Stimulated activated CD4-positive, alpha-beta T cell treated with anti-CD3 and anti-CD28 coated beads, Interleukin-15, amount 100 ng/mL, for 24 hours (primary cell): ENCODE data around the gene ZBTB20.

Source experiments
- DNase-seq: peaks from one replicate; pipeline ENCODE4 v3.0.0-alpha.2; 2020

The ZBTB20 gene

DNA sequence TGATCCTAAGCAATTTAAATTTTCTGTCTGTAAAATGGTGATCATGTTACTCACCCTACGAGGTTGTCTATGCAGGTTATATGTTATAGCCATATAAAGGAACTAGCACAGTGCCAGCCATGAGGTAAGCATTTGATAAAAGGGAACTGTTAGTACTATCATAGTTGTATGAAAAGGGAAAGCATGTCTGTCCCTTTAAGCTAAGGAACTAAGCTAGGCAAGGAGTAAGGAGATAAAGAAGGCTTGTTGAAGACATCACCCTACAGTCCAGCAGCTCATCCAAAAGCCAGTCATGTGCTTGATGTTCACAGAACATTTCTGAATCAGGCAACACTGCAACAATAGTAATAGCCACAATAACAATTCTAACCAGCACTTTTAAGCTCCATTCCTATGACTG is 243.9 kb downstream of the ZBTB20 start:
- no peak for DNase-seq

DNA sequence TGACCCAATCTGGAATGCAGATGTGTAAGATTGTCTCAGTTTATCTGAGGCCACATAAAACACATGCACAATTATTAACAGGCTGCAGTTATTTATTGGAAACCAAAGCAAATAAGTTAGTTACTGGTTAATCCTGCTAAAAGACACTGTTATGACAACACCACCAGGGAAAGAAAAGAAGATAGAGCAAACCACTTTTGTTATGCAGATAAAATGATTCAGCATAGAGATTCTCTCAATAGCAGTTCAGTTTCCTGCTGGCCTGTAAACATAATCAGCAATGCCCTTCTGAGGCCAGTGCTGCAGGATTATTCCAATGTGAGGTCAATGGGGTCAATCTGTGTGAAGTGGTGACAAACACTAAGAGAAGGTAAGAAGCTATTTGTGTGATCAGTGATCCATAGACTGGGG is 244.4 kb downstream of the ZBTB20 start:
- no peak for DNase-seq

DNA sequence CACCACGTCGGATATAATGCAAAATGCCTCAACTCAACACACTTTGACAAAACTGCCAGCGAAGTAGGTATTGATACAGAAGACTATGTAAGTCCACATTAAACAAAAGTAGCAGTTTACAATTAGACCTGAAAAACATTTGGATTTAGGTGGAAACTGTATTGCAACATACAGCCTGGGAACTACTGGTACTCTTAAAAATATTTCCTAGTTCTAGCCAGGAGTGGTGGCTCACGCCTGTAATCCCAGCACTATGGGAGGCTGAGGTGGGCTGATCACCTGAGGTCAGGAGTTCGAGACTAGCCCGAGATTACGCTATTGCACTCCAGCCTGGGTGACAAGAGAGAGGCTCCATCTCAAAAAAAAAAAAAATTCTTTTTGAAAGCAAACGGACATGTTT is 246.2 kb downstream of the ZBTB20 start:
- no peak for DNase-seq

DNA sequence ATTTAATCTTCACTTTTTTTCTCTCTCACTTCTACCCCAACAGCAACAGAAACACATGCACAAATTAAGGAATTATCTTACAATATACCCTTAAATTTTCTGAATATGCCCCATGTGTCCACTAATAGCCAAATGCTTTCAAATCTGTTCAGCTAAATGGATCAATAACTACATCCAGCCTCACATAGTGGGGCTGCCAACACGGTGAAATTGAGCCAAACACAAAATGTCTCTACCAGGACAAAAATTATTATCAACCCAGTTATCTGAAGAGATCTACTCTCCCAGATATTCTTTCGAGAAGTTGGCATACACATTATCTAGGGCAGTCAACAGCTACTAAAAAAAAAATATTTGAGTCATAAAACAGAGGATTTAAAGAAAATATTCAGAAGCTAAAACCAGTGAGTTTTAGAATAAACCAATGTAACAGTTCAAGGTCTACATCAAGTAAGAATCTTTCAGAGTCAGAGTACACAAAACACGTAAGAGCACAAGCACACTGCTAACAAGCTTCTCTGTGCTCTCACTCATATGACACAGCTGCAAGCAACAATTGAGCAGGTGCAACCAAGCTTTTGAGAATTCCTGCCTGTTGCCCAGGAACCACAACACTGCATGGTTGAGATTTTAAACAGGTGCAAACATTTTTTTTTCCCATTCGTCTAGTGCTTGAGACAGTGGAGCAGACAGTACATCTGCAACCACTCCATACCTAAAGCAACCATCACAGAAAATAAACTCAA is 247.7 kb downstream of the ZBTB20 start:
- DNase-seq, result no peak

DNA sequence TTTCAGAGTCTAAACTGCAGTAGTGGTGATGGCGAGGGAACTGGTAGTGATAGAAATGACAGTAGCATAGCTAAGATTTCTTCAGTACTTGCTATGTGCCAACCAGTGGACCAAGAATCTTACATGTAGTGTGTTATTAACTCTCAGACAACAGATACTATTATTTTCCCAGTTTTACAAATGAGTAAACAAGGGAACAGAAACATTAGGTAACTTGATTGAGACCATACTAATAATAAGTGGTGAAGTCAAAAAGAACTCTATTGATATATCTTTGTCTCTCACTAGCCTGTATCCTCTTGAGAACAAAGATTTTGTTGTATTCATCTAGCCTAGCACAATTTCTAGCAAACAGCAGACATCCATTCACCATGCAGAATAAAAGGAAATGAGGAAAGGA is 250.1 kb downstream of the ZBTB20 start:
- DNase-seq, result no peak

DNA sequence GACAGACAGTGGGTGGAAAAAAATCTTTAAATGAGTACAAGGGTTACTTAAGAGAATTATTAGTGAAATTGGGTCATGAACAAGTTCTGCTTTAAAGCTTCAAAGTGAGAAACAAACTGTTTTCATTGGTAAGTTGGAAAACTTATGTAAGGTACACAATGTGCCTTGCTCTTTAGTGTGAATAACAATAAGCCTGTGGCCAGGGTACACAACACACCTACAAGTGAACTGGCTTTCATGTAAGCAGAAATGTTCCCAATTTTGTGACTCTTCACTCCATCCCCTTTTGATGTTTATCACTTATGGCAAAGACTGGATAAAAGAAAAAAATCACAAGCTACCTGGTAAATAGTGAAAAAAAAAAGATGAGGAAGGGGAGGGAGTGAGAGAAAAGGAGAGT is 253.7 kb downstream of the ZBTB20 start:
- DNase-seq, result no peak

DNA sequence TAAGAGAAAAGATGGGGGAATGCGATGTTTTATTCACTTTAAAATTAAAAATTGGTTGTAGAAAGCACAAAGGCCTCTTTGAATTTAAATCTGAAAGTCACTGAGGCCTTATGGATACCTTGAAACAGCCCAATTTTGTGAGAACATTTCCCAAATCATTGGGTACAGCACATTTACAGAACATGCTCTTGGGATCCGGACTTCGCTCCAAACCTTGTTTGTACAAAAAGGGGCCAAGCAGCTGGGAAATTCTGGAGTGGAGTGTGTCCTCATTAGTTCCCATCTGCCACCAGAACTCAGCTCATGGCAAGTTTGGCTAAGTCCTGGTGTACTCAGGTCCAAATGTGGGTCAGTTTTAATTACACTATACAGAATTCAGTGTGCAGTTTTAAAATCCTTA is 254.2 kb downstream of the ZBTB20 start:
- DNase-seq, result no peak

DNA sequence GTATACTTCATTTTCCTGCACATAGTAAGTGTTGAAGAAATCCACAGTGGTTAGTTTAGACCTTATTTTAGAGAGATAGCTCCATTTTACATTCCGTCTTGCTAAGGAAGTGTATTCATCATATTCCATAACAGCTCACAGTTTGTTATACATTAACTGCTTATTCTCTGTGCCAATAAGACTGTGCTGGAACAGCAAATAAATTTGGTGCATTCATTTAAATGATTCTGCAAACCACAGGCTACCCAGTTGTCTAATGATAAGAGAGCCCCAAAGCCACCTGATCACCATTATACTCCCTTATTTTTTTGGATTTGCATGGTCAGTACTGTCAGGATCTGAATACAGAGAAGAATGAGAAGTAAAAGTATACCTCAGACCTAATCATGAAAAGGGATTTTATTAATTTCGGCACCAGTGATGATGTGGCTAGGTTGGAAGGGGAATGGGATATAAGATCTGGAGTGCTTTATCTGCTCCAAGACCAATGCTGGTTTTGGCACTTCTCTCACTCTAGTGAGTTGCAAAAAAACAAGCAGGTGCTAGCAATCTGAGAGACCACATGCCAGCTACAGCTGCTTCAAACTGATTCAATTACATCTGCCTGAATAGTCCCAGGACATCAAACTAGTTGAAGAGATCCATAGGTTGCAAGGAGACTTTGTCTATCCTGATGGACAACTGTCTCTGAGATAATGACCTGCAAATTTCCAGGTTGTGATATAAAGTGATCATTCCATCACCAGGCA is 254.8 kb downstream of the ZBTB20 start:
- DNase-seq, result no peak

DNA sequence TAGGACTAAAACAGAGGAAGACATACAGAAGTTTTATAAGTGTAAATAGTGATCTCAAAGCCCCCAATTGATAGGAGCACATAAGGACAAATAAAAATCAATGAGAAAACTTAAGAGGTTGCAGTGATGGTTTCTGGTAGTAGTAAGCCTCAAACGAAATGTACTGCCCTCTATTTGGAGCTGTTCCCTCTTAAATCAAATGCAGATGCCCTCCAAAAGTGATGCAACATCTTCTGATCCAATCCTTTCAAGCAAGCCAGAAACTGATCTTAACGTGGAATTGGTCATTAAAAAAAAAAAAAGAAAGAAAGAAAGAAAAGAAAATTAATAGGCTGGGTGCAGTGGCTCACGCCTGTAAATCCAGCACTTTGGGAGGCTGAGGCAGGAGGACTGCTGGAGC is 259.3 kb downstream of the ZBTB20 start:
- no peak for DNase-seq

DNA sequence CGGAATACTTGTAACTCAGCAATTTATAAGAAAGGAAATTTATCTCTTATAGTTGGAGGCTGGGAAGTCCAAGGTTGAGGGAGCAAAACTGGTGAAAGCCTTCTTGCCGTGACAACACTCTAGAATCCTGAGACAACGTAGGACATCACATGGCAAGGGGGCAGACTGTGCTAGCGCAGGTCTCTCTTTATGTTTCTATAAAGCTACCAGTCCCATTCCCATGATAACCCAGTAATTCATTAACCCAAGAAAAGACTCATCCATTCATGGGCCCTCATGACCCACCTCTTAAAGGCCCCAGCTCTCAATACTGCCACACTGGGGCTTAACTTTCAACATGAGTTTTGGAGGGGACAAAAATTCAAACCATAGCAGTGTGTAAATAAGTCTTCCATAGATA is 260.2 kb downstream of the ZBTB20 start:
- no peak for DNase-seq

DNA sequence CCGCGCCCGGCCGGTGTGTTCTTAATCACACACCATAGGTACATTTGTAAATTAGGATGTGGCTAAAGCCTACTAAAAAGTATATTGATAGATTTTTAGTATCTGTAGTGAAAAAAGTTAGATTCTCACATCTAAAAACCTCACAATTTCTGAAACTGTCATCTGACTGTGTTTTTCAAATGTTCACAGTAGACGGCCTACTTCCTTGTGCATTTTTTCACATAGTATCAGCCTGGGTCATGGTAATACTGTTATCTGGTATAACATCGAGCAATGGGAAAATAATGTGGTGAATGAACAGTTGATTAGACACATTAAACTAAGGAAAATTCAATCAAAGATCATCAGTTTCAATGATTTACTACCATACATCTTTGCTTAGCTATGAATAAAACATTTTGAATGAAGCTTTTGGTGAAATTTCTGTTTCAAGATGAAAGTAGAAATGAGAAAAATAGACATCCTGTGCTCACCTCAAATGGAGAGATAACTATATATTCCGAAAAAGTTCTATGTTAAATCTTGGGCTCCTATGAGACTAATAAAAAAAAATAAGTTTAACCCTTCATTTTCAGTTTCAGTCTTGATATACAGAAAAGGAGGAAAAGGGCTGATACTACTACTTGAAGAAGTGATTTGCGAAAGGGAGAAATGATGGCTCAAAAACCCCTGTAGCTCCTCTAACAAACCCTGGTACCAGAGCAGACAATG is 262.7 kb downstream of the ZBTB20 start:
- no peak for DNase-seq

DNA sequence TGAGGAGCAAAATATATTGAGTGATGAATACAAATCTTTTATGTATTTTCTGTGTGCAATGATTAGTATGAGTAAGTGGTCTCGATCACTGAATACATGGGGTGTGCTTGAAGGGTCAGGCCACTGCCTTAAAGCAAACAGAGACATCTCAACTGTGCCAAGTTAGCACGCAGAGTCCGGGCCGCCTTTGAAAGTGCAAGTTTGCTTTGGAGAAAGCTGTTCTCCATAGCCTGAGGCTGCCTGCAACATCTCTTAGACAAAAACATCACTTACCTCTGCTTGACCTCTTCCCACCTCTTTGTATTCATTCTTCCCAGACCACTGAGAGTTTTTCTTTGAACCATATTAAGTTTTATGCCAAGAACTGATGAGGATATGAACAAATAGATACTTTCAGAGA is 267.0 kb downstream of the ZBTB20 start:
- no peak for DNase-seq

DNA sequence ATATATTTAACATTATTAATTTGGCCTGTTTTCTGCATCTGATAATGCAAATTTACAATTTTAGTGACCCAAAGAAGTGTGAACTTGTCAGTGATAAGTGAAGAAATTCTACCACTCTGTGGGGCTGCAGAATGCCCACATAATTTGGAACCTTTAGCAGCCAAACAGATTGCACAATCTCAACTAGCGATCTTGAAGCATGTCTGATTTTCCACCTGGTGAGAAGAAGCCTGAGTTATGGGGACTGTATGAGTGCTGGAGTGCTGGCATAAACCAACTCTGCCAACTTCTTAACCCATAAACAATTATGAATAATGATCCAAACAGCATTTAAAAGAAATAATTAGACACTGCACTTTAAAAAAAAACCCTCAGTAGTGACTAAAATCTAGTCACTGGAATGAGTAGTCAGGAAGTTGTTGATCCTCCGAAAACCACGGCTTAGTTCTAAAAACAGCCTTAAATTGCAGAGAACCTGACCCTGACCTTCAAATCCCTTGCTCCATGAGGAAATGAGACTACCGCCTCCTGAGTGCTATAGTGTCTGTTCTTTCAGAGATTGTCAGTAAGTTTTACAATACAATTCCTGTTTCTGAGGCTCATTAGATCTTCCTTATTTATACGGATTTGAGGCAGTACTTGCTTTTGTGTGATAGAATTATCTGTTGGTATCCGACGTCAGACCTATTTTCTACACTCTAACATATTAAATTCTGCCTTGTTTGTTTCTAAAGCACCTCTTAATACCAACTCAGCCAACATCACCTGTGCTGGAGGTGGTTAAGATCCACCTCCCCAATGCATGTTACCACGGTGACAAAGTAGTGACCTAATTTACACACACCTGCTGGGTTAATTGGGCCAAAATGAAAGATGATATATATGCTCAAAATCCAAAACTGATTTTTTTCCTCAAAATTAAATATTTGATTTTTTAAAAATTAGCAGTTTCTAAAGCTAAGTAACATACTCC is 267.7 kb downstream of the ZBTB20 start:
- no peak for DNase-seq

DNA sequence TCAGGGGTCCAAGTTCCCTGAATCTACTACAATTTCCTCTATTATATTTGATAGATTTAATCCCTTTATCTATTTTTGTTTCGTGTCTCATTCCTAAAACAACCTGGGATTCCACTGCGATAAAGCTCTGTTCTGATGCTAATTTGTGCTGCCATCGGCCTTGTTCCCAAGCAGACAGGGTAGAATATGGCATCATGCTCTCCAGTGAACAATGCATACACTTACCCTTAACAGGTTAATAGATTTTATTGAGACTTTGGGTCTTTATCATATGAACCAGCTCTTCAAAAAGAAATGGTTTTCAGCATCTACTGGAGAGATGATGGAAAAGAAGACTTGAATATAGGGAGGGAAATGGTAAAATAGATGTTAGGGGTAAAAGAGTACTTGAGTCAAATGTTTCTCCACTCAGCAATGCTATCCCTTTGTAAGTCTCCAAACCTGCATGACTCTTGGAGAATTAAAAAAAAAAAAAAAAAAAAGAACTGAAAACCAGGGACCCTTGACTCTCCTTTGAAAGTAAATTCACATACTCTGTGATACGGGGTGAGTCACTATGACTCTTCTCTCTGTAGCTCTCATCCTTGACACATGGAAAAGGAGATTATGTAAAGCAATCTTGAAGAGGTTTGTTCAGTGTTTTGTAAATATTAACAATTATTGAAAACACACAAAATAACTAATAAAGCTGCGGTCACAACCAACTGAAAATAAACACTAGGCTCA is 268.8 kb downstream of the ZBTB20 start:
- no peak for DNase-seq

DNA sequence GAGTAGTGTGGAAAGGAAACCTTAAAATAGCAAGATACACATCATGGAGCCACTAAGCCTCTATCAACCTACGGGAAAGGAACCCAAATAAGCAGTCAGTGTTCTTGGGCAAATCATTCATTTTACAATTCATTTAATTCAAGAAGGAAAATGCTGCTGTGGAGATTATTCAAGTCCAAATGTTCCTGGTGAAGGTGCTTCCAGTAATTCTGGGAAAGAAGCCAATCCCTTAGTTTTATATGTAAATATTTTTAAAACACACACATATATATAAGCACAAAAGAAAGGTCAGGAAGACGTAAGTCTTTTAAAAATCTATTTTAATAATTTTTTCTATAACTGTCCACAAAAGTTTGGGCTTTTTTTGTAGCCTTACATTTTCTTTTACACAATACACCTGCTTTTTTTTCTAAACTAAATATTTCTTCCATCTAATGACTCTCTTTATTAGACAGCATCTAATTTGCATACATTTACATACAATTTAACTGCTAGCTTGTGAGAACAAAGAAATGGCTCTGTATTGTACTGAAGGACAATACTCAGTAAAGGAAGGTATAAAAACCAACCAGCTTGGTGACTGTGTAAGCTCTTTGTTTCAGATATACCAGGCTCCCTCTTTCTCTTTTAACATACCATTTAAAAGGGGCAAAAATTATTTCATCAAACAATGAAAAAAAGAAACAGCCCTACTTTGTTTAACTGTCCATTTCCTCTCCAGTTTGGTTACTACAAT is 269.5 kb downstream of the ZBTB20 start:
- DNase-seq, result no peak

DNA sequence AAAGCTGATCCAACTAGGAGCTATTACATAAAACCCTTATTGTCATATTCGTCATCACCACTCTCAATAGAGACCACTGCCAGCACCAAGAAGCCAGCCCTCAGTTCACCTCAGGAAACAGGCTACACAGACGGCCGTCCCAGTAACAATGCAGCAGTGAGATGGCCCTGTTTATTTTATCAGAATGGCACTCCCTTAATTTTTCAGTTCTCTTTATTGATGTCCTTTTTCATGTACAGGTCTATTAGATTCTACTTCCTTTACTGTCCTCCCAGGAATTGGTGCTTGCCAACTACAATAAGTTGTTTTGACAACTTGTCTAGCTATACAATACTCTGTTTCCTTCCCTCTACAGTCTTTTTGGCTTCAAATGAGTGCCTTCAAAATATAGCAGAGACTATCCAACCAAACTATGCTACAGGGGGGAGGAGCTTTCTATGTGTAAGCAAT is 272.5 kb downstream of the ZBTB20 start:
- no peak for DNase-seq

DNA sequence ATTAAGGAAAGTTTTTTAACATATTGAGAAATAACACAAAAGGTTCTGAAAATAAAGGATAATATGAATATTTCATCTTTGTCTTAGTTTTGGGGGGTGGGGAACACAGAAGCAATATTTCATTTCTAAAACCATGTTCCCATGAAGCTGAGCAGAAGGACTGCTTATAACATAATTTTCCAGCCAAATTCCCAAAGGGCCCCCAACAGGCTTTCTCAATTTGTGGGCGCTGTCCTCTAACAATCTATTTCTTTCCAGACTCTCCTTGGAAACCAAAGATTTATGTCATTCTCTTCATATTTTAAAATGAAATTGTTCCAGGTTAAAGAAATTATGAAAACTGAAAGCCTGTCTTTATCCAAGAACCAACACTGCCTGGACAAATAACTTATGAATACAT is 273.5 kb downstream of the ZBTB20 start:
- DNase-seq, result no peak

DNA sequence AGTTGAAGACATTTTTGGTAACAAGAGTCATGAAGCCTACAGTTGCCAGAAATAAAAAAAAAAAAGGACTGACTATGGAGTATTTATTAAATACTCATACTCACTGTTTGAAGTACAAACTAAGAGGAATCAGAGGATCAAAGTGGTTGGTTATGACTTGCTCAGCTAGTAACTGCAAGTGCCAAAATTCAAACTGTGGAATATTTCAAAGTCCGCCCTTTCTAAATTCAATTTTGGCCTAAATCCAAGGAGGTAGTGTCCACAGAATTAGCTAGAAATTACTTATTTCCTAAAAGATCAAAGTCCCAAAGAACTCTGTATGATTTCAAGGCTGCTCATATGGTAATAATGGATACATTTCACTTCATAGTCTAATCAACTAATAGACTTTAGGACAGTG is 274.5 kb downstream of the ZBTB20 start:
- DNase-seq, result no peak

DNA sequence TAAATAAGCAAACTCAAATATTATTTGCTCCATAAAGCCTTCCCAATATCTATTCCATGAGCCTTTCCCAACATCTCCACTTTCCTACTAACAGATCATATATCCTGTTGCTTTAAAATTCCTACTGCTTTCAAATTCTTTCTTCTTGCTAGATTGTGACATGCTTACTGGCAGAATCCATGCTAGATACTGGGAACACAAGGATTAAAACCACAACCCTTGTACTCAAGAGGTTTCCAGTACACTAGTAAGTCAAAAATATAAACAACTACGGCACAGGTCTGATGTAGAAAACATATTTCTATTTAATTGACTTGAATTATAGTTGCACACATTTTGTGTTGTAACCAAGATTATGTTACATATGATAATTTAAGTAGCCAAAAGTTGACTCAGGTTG is 275.0 kb downstream of the ZBTB20 start:
- DNase-seq, result no peak

DNA sequence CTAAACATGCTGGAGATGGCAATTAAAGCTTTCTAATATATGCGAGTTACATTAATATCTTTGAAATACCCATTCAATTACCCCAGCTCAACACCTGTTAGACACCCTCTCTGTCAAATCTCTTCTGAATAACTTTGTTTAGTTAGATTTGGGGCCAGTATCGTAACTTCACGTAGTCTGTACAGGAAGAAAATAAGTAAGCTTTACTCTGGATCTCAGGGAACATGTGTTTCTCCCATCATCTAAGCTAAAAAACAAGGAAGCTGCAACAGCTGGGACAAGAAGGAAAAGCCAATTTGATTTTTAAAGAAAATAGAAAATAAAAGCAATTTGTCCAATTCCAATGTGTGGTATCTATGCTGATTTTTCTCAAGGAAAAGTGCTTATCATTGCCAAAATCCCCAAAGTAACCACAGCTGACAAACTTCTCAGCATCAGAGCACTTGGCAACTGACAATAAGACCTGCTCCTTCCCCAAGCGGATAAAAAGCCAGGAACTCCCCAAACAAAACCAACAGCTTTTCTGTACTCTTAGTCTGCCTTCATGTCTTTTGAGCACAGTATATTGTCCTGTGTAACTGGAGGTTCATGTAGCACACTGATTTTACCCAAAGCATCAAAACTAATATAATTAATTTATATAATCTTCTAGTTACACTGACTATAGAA is 279.1 kb downstream of the ZBTB20 start:
- DNase-seq, result no peak

DNA sequence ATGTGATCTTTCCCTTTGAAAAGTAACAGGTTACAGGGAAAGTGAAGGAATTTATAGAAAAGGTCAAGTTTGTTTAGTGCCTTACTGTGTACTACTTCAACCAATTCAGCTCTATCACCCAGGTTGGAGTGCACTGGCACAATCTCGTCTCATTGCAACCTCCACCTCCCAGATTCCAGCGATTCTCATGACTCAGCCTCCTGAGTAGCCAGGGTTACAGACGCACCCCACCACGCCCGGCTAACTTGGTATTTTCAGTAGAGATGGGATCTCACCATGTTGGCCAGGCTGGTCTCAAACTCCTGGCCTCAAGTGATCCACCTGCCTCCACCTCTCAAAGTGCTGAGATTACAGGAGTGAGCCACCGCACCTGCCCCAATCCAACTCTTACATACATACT is 279.7 kb downstream of the ZBTB20 start:
- no peak for DNase-seq
